Body of pancreas (tissue), 4 donors: Measurements from ENCODE around the gene CENPC. TPM values are rescaled to one million over a fixed set of nuclear protein-coding genes. Genes with fewer than 3 reads are reported as not detected.

Experiments
- ATAC-seq: fragments of 150-250 bp; one replicate; pipeline ENCODE4 v1.9.1; 2016
- DNase-seq, 4 donors: peaks; one replicate each; pipeline ENCODE4 v3.0.0-alpha.2; 2019
- H3K27ac ChIP-seq, 4 donors: fragments of 200-600 bp; sonication (generic); 1 replicate in 3 of 4; 2 replicates in 1 of 4; pipeline versions ENCODE4 v1.5.1 to v1.6.1; 2016 to 2019; ENCODE audit warnings: mild to moderate bottlenecking in 1 of 4, mixed read lengths in 1 of 4, moderate library complexity in 1 of 4
- H3K27me3 ChIP-seq, 2 donors: fragments of 200-600 bp; sonication (generic); one replicate each; pipeline ENCODE4 v1.6.0; 2016; ENCODE audit warnings: mild to moderate bottlenecking in 1 of 2
- H3K36me3 ChIP-seq, 2 donors: fragments of 200-600 bp; sonication (generic); replicated peaks in 1 of 2; 2 replicates each; pipeline ENCODE4 v1.5.1; 2016; ENCODE audit warnings: low read depth in 2 of 2; ENCODE audit not compliant: insufficient read depth in 1 of 2
- H3K4me1 ChIP-seq: fragments of 200-600 bp; sonication (generic); one replicate; pipeline ENCODE4 v1.6.0; 2016
- H3K4me3 ChIP-seq, 2 donors: fragments of 200-600 bp; sonication (generic); 1 replicate in 1 of 2; 2 replicates in 1 of 2; pipeline ENCODE4 v1.5.1; 2016 to 2019
- H3K9me3 ChIP-seq, 3 donors: fragments of 200-600 bp; sonication (generic); 1 replicate in 2 of 3; 2 replicates in 1 of 3; pipeline ENCODE4 v1.5.1; 2016
- CTCF ChIP-seq, 7 experiments: fragments of 450-650 bp in 4 of 7; fragments of 200-600 bp in 3 of 7; sonication (generic) in 3 of 7; IDR thresholded peaks; one replicate each; pipeline ENCODE4 v1.5.1; 2016 to 2019; ENCODE audit warnings: antibody characterized with exemption in 7 of 7
- POLR2A ChIP-seq, 3 donors: fragments of 450-650 bp; IDR thresholded peaks; one replicate each; pipeline ENCODE4 v1.6.1; 2016; ENCODE audit warnings: antibody characterized with exemption in 3 of 3, mild to moderate bottlenecking in 2 of 3
- WGBS, 2 donors: methylation state at CpG; one replicate each; pipeline ENCODE4 v1.1.5; 2017; 5-methylcytosine and 5-hydroxymethylcytosine counted together
- intact Hi-C: fragments of 100-400 bp; cut with DNase I; formaldehyde crosslinking; loops from one replicate; pipeline ENCODE4 v1.15.1; 2023
- small RNA-seq: library from RNA; depleted of rRNA; stranded (forward); fragments of <200 nt; gene quantifications from one replicate; pipeline ENCODE3, GENCODE V24; 2016
- total RNA-seq, 2 donors: library from RNA; depleted of rRNA; stranded (reverse); fragments of >200 nt; gene quantifications; one replicate each; pipeline ENCODE4 v1.1.0, GENCODE V29; 2016

CENPC gene
- total RNA-seq, 2 donors from 2014 or later, result 36.8 to 44.5 TPM

- no peak for DNase-seq
- no peak for ATAC-seq
- Histone ChIP-seq H3K36me3 (no peaks in the 10 kb centered on the region), H3K27me3 (no peaks in the 10 kb centered on the region), H3K4me1 (no peaks in the 10 kb centered on the region), H3K9me3 (no peaks in the 10 kb centered on the region), H3K27ac (no peak overlapping the region), H3K4me3 (no peak overlapping the region)
- 76 to 84% methylated on average over 2 of the region's 2 CpGs for WGBS, 2 donors
- TF ChIP-seq POLR2A (IDR thresholded peaks at IDR 0.05), result no peak
- no peak for TF ChIP-seq CTCF (IDR thresholded peaks at IDR 0.05)
- intact Hi-C loops, result no loop called here
Observed at GRCh38 chr4:67437974-67438713, 107.2 kb downstream of the CENPC start.

- Histone ChIP-seq H3K27ac (no peak overlapping the region), H3K4me3 (no peak overlapping the region), H3K27me3 (no peaks in the 10 kb centered on the region), H3K36me3 (no peaks in the 10 kb centered on the region), H3K9me3 (no peaks in the 10 kb centered on the region), H3K4me1 (no peaks in the 10 kb centered on the region)
- TF ChIP-seq CTCF (IDR thresholded peaks at IDR 0.05) (no peak), POLR2A (IDR thresholded peaks at IDR 0.05) (no peak)
- ATAC-seq, result peak; percentile 69
- WGBS, 2 donors, result 47 to 48% methylated on average over 2 of the region's 2 CpGs
- no peak for DNase-seq
- intact Hi-C loops, result no loop called here
Observed at GRCh38 chr4:67436742-67437141, 108.6 kb downstream of the CENPC start.

DNA sequence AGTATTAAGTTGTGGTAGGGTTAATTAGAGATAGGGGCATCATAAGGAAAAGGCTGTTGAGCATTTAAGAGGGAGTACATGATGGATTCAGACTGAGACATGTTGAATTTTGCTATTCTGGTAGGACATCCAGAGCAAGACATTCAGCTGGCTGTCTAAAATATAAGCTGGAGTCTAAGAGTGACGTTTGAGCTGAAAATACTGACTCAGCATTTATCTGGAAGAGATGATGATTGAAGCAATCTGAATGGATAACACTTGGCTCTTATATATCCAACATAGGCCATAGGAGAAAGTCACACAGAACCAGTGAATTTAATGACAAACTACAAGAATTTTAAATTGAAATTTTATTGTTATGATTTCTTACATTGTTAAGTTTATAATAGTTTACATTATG, 114.3 kb downstream of the CENPC start:
- no peak overlapping the region for H3K4me3 ChIP-seq
- H3K9me3 ChIP-seq, result no peaks in the 10 kb centered on the region
- WGBS, 2 donors, result 0 to 44% methylated on average over 1 of the region's 1 CpG
- ATAC-seq, result no peak
- no peaks in the 10 kb centered on the region for H3K27me3 ChIP-seq
- intact Hi-C loops, result no loop called here
- TF ChIP-seq CTCF (IDR thresholded peaks at IDR 0.05), result no peak
- TF ChIP-seq POLR2A (IDR thresholded peaks at IDR 0.05), result no peak
- no peaks in the 10 kb centered on the region for H3K4me1 ChIP-seq
- H3K27ac ChIP-seq, result no peak overlapping the region
- DNase-seq, result no peak
- H3K36me3 ChIP-seq, result no peaks in the 10 kb centered on the region

DNA sequence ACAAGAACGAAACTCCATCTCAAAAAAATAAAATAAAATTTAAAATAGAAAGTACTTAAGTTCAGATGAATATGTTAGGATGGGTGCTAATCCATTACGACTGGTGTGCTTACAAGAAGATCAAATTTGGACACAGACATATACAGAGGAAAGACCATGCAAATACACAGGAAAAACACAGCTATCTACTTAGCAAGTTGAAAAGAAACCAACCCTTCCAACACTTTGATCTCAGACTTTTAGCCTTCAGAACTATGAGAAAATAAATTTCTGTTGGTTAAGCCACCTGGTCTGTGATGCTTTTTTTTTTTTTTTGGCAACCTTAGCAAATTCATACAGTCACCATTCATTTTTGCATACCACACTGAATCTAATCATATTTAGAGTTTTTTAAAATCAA, 116.5 kb downstream of the CENPC start:
- H3K36me3 ChIP-seq, result no peaks in the 10 kb centered on the region
- ATAC-seq, result no peak
- 70 to 75% methylated on average over 2 of the region's 2 CpGs for WGBS, 2 donors

More for the DNA sequence above, 116.5 kb downstream of the CENPC start:
- no peaks in the 10 kb centered on the region for H3K27me3 ChIP-seq
- no peak for DNase-seq
- no peaks in the 10 kb centered on the region for H3K9me3 ChIP-seq
- TF ChIP-seq POLR2A (IDR thresholded peaks at IDR 0.05) (no peak), CTCF (IDR thresholded peaks at IDR 0.05) (no peak)
- no peak overlapping the region for H3K4me3 ChIP-seq
- H3K4me1 ChIP-seq, result no peaks in the 10 kb centered on the region
- intact Hi-C loops, result no loop called here
- no peak overlapping the region for H3K27ac ChIP-seq

Small RNA genes lying within 50 kb of the gene (small RNA-seq; reads per million reads assigned to genes)
- not detected for gene RNA5SP527
- gene RNU1-63P, result 0.23 reads per million

Other genes with a start within 250 kb of the CENPC start
- not detected for gene STAP1, start 13.2 kb upstream of the CENPC start, total RNA-seq
- 10 to 100 TPM; 12.5 to 13.7 TPM for gene UBA6, start 155.7 kb upstream of the CENPC start, total RNA-seq
- gene GNRHR, start 208.9 kb upstream of the CENPC start, total RNA-seq, result not detected